ENCODE measurements around the gene COL6A3. TPM values are rescaled to one million over a fixed set of nuclear protein-coding genes. Genes with fewer than 3 reads are reported as not detected.

Gene COL6A3
- total and polyA plus RNA-seq, 2 of the 13 experiments (the other 11 are each of a cell fraction or from before 2014, with no cell fraction given), result 0.03 TPM; not detected in 1

GRCh38 chr2:237383991-237384671, 29.8 kb downstream of the COL6A3 start:
- H3K79me2 ChIP-seq (ENCODE audit: insufficient read depth, low read length), result no peaks in the 10 kb centered on the region
- no peak overlapping the region for H3K4me2 ChIP-seq (ENCODE audit: low read depth, low read length)
- in situ Hi-C loops (cut with HindIII; ENCODE audit: extremely low pct_ligation_motif_present, low pct_unique_long_range_greater_than_20kb), result no loop called here
- intact Hi-C loops (cut with micrococcal nuclease; ENCODE audit: unreplicated experiment), result no loop called here
- no peak overlapping the region for H3K4me3 ChIP-seq (replicated peaks in 1 of 3; ENCODE audit: insufficient read depth in 1 of 3, low read depth in 2 of 3, low read length in 3 of 3)
- ChIA-PET POLR2A (no interaction called here), CTCF (ENCODE audit: low intra/inter-chr PET ratio, low total read pairs) (no interaction called here)
- TF ChIP-seq MATR3 (CRISPR knock-in tag; IDR thresholded peaks at IDR 0.05) (no peak), ZNF619 (CRISPR knock-in tag; IDR thresholded peaks at IDR 0.05) (no peak), ATF1 (CRISPR knock-in tag; IDR thresholded peaks at IDR 0.05) (no peak), MXD4 (CRISPR knock-in tag; IDR thresholded peaks at IDR 0.05) (no peak), MIER2 (CRISPR knock-in tag; IDR thresholded peaks at IDR 0.05) (no peak), ZNF383 (CRISPR knock-in tag; IDR thresholded peaks at IDR 0.05; ENCODE audit: borderline replicate concordance) (no peak), TMF1 (CRISPR knock-in tag; IDR thresholded peaks at IDR 0.05; ENCODE audit: low read depth) (no peak), ZNF224 (CRISPR knock-in tag; IDR thresholded peaks at IDR 0.05) (no peak), BCLAF1 (IDR thresholded peaks at IDR 0.05) (no peak), ZNF629 (CRISPR knock-in tag; conservative IDR thresholded peaks at IDR 0.05) (no peak), SP2 (CRISPR knock-in tag; IDR thresholded peaks at IDR 0.05) (no peak)
- TF ChIP-seq, protein P1, sequence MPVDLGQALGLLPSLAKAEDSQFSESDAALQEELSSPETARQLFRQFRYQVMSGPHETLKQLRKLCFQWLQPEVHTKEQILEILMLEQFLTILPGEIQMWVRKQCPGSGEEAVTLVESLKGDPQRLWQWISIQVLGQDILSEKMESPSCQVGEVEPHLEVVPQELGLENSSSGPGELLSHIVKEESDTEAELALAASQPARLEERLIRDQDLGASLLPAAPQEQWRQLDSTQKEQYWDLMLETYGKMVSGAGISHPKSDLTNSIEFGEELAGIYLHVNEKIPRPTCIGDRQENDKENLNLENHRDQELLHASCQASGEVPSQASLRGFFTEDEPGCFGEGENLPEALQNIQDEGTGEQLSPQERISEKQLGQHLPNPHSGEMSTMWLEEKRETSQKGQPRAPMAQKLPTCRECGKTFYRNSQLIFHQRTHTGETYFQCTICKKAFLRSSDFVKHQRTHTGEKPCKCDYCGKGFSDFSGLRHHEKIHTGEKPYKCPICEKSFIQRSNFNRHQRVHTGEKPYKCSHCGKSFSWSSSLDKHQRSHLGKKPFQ (CRISPR knock-in tag; IDR thresholded peaks at IDR 0.05; ENCODE audit: insufficient replicate concordance), result no peak
- TF ChIP-seq, protein P2, sequence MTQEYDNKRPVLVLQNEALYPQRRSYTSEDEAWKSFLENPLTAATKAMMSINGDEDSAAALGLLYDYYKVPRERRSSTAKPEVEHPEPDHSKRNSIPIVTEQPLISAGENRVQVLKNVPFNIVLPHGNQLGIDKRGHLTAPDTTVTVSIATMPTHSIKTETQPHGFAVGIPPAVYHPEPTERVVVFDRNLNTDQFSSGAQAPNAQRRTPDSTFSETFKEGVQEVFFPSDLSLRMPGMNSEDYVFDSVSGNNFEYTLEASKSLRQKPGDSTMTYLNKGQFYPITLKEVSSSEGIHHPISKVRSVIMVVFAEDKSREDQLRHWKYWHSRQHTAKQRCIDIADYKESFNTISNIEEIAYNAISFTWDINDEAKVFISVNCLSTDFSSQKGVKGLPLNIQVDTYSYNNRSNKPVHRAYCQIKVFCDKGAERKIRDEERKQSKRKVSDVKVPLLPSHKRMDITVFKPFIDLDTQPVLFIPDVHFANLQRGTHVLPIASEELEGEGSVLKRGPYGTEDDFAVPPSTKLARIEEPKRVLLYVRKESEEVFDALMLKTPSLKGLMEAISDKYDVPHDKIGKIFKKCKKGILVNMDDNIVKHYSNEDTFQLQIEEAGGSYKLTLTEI (CRISPR knock-in tag; conservative IDR thresholded peaks at IDR 0.05), result no peak
- WGBS (ENCODE audit: low lambda C conversion rate), result 2% methylated on average over 6 of the region's 6 CpGs
- H2AFZ ChIP-seq (ENCODE audit: low read length), result no peak overlapping the region
- no peak overlapping the region for H3K9ac ChIP-seq (ENCODE audit: insufficient read depth, low read depth, low read length)
- H3K36me3 ChIP-seq (replicated peaks in 1 of 2; ENCODE audit: control insufficient read depth in 1 of 2, insufficient read depth in 2 of 2, low read length in 2 of 2), result no peaks in the 10 kb centered on the region
- H3K4me1 ChIP-seq (ENCODE audit: insufficient read depth, low read length), result no peaks in the 10 kb centered on the region
- ATAC-seq, result no peak
- no TSS peak for BruUV-seq (replicated peaks)
- no peak overlapping the region for H3K27ac ChIP-seq (ENCODE audit: extremely low read length, insufficient read depth, low read length)
- no peak for FAIRE-seq
- peaks cover 0 to 42% of the 10 kb centered on the region in 2 experiments; a peak in 4 of 5 replicates for H3K27me3 ChIP-seq (ENCODE audit: control insufficient read depth in 1 of 2, insufficient read depth in 2 of 2, low read length in 2 of 2)
- DNase-seq (ENCODE audit: low spot score), result no peak
- H3K9me3 ChIP-seq (ENCODE audit: low read length), result no peaks in the 10 kb centered on the region
- no peaks in the 10 kb centered on the region for H4K20me1 ChIP-seq (ENCODE audit: insufficient read depth, low read length)

All from HepG2 (cell line).